Sciatic nerve (tissue), 2 donors: ENCODE measurements around the gene WNT4. TPM values are rescaled to one million over a fixed set of nuclear protein-coding genes. Genes with fewer than 3 reads are reported as not detected.
A peak's percentile ranks its signal among the peaks of the same experiment; 100 is the strongest.

Experiments used
- ATAC-seq: fragments of 200-7000 bp; cut with Tn5 transposase; one replicate; pipeline ENCODE4 v1.9.1; 2020; ENCODE audit warnings: mild to moderate bottlenecking, moderate library complexity
- DNase-seq: peaks from one replicate; pipeline ENCODE4 v3.0.0-alpha.2; 2020; ENCODE audit warnings: low spot score
- intact Hi-C: fragments of 100-400 bp; cut with DNase I; formaldehyde crosslinking; loops from one replicate; pipeline ENCODE4 v1.14.2; 2022
- total RNA-seq: library from RNA; stranded (reverse); fragmentation: NEBNext Ultra II Directional; extraction: Animal tissue kit (Norgen Biotek cat#: 25700); gene quantifications from one replicate; pipeline ENCODE4 v1.2.1, GENCODE V29; 2021
- donor health status: DM: no; HTN: no; CAD: no.
- donor health status: DM: no; HTN: no; CAD: no.

The WNT4 gene
- 0.22 TPM for total RNA-seq

- peak; percentile 60 for ATAC-seq
- DNase-seq, result no peak
- intact Hi-C loops, result no loop called here
Measured at GRCh38 chr1:22143065-22144033, at the start of gene WNT4. Gene WNT4 (minus strand): TSS chr1:22143097. CDS start chr1:22142922, 175 bp downstream.

GRCh38 chr1:22190731-22191130, 47.8 kb upstream of the WNT4 start:
- DNase-seq, result no peak
- intact Hi-C loops, result no loop called here

GRCh38 chr1:22190251-22190650, 47.4 kb upstream of the WNT4 start:
- DNase-seq, result no peak
- intact Hi-C loops, result no loop called here
- ATAC-seq, result no peak

More at GRCh38 chr1:22190731-22191130, 47.8 kb upstream of the WNT4 start:
- ATAC-seq, result no peak

DNA sequence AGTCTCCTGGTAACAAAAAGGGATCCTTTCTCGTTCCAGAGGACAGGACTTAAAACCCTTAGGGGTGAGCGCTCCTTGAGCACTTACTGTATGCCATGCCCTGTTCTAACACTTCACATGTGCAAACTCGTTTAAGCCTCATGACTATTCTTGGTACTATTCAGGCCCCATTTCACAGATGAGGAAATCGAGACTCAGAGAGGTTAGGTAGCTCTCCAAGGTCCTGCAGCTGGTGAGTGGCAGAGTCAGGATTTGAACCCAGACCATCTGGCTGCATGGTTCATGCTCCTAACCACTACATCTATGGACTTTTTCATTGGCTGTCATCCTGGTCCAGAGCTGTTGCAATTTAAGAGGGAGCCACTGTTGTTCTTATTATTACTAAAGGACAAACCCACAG, 46.7 kb upstream of the WNT4 start:
- no peak for ATAC-seq
- DNase-seq, result no peak
- intact Hi-C loops, result no loop called here

- intact Hi-C loops, result no loop called here
Measured at GRCh38 chr1:22188914-22189313, 46.0 kb upstream of the WNT4 start.

GRCh38 chr1:22188436-22188835, 45.5 kb upstream of the WNT4 start:
- intact Hi-C loops, result no loop called here
- DNase-seq (no peak), ATAC-seq (no peak)

More at GRCh38 chr1:22188914-22189313, 46.0 kb upstream of the WNT4 start:
- DNase-seq (no peak), ATAC-seq (no peak)

DNA sequence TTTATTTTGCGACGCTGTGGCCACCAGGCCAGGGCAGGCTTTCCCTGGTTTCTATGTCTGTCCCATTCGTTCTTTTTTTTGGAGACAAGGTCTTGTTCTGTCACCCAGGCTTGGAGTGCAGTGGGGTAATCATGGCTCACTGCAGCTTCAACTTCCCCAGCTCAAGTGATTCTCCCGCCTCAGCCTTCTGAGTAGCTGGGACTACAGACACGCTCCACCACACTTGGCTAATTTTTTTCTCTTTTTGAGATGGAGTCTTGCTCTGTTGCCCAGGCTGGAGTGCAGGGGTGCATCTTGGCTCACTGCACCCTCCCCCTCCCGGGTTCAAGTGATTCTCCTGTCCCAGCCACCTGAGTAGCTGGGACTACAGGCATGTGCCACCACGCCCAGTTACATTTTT, 43.4 kb upstream of the WNT4 start:
- intact Hi-C loops, result no loop called here
- ATAC-seq (no peak), DNase-seq (no peak)

GRCh38 chr1:22184892-22185612, 42.2 kb upstream of the WNT4 start:
- intact Hi-C loops, result no loop called here
- DNase-seq, result no peak
- ATAC-seq, result no peak

GRCh38 chr1:22184454-22184853, 41.6 kb upstream of the WNT4 start:
- ATAC-seq (no peak), DNase-seq (no peak)
- intact Hi-C loops, result no loop called here

DNA sequence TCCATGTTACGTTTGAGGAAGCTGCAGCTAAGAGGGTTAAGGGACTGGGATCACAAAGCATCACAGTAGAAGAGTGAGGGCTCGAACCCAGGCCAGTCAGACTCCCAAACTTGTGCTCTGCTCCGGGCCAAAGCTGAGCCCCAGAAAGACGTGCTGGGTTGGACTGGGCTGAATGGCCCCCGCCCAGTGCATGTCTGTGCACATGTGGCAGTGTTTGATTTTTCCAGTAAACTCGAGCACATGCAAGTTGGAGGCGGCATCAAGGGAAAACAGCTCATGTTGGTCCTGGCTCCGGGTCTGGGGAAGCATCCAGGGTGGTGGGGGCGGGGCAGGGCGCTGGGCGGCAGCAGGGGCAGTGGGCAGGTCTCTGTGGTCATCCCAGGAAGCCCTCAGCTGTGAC, 39.8 kb upstream of the WNT4 start:
- DNase-seq, result no peak
- ATAC-seq, result no peak
- intact Hi-C loops, result no loop called here

GRCh38 chr1:22179197-22179803, 36.4 kb upstream of the WNT4 start:
- ATAC-seq (no peak), DNase-seq (no peak)
- intact Hi-C loops, result no loop called here

DNA sequence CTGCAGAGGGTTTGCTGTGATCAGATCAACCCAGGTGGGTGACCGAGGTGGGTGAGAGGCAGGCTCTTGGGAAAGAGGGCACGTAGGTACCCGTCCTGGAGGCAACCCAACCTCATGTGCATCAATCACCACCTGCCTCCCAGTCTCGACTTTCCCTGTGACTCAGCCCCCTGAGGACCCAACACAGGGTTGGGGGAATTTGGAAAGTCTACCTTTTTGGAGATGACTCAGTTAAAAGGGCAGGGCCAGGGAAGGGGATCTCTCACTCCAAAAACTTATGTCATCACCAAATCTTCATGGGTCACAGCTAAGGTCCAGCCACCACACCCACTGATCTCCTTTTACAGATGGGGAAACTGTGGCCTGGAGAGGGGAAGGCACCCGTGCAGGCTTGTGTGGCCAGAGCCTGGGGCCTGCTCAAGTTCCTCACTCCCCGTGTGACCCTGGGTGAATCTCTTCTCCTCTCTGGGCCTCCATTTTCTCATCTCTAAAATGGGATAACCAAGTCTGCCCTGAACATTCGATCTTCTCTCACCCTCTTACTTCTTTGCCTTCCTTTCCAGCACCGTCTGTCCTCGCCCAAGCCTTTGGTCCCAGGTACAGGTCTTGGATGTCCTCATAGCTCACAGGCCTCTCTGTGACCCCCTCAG, 34.6 kb upstream of the WNT4 start:
- ATAC-seq, result no peak
- DNase-seq, result no peak
- intact Hi-C loops, result no loop called here

DNA sequence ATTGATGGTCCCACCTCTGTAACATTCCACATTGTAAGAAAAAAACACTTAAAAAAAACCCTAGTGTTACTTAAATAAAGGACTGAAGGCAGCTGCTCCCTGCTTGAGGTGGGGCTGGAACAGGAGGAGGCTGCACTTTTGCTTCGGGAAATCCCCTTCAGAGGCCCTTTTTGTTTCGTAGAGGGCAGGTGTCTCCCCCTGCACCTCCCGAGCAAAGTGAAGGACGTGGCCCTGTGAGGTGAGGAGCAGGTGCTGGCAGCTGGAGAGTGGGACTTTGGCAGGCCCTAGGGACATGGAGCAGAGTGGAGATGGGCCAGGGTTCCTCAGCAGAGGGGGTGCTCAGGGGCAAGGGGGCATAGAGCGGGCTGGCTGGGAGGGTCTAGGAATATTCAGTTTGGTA, 33.4 kb upstream of the WNT4 start:
- ATAC-seq (no peak), DNase-seq (no peak)
- intact Hi-C loops, result no loop called here

DNA sequence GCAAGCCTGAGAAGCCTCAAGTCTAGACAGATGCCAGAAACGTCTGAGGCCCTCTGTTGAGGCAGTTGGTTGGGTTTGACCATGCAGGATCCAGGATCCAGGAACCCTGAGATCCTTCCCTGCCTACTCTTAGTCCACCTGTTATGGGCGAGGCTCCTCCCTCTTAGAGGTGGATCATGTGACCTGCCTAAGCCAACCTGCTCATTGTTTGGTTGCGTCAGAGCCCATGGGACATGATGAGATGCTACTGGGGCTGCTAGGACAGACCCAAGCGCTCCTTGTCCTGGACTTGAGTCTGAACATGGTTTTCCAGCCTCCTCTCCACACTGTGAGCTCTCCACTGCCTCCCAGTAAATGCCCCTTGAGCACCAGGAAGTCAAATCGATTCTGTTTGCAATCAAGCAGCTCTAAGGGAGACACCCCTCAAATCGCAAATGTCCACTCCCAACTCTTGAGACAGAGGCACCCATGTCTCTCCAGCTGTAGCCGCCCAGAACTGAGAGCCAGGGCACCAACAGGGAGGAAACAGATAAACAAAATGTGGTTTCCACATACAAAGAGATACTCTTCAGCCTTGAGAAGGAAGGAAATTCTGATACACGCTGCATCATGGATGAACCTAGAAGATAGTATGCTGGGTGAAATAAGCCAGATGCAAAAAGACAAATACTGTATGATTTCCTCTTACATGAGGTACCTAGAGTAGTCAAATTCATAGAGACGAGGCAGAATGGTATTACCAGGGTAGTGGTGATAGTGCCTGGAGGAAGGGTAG, 31.7 kb upstream of the WNT4 start:
- ATAC-seq, result no peak
- intact Hi-C loops, result no loop called here
- no peak for DNase-seq

- intact Hi-C loops, result no loop called here
- ATAC-seq (no peak), DNase-seq (no peak)
Measured at GRCh38 chr1:22171951-22172715, 29.2 kb upstream of the WNT4 start.

- no peak for ATAC-seq
- intact Hi-C loops, result no loop called here
- DNase-seq, result no peak
Measured at GRCh38 chr1:22169816-22170215, 26.9 kb upstream of the WNT4 start.

DNA sequence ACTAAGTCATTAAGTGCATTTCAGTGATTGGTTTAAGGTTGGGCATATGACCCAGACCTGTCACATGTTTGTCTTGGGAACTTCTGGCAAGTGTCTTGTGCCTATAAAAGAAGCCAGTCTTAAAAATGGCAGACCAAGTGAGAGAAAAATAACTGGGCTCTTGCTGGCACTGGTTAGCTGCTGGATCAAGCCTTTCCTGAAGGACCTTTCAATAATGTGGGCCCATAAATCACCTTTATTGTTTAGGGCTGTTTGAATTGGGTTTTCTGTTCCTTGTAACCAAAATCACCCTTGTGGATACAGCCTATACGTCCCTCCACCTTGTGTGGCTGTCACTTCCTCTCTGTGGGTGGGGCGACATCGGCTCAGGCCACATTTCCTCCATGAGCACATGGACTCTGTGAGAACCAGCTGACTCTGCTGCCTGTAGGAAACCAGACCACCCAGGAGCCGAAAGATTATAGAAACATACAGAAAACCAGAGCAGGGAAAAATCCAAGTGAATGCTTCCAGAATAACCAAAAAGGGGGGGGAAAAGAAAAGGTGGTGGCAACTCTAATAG, 25.6 kb upstream of the WNT4 start:
- intact Hi-C loops, result no loop called here

DNA sequence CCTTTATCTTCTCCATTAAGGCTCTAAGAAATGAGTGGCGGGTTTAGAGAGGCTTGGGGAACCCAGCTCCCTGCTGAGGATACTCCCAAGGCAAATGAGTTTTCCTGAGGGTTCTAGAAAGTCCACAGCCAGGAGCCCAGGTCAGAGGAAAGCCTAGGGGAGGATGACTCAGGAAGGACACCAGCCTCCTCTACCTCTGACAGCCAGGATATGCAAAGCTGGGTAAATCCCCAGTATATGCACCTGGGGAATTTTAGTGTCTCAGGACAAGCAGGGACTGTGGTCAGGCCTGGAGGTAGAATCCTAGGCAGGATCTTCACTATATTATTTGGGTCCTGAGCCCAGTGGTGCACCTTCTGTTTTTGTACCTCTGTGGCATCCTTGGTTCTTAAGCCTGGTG, 23.5 kb upstream of the WNT4 start:
- DNase-seq (no peak), ATAC-seq (no peak)
- intact Hi-C loops, result no loop called here

More for the DNA sequence above, 25.6 kb upstream of the WNT4 start:
- ATAC-seq (no peak), DNase-seq (no peak)
